ENCODE results near the gene ADARB1. TPM values are rescaled to one million over a fixed set of nuclear protein-coding genes. Genes with fewer than 3 reads are reported as not detected.
A peak's percentile ranks its signal among the peaks of the same experiment; 100 is the strongest.

ADARB1 gene
- total and polyA plus RNA-seq, 2 donors (not counting 1 experiment from before 2014, with no cell fraction given) = 17.1 to 33.3 TPM

GRCh38 chr21:45131537-45131999 is 57.2 kb downstream of the ADARB1 start:
- no peak overlapping the region for H3K4me3 Mint-ChIP-seq
- no peaks in the 10 kb centered on the region for H3K9me3 Mint-ChIP-seq (ENCODE audit: insufficient read depth)
- no peak overlapping the region for H3K27ac ChIP-seq (ENCODE audit: low read length in 2 of 2)
- H3K4me2 ChIP-seq (replicated peaks; ENCODE audit: low read depth, low read length, poor library complexity, severe bottlenecking) = no peak overlapping the region
- ChIA-PET CTCF (interaction anchor here (0.8 to 10.0 kb wide), 7 partner anchors 9 to 330 kb away, joined by 3 to 423 read pairs (median 4); partner anchors contain the start of gene UBE2G2), POLR2A (no interaction called here)
- no peak overlapping the region for H2AFZ ChIP-seq (ENCODE audit: insufficient read depth, low read depth, low read length, poor library complexity, severe bottlenecking)
- no peak overlapping the region for H3K9ac ChIP-seq (ENCODE audit: low read length)
- H3K27me3 ChIP-seq (replicated peaks in 1 of 4; ENCODE audit: control extremely low read depth in 1 of 4, control insufficient read depth in 3 of 4, insufficient read depth in 4 of 4, low read length in 3 of 4) = no peaks in the 10 kb centered on the region
- H3K79me2 ChIP-seq (ENCODE audit: control insufficient read depth, insufficient read depth, low read length) = peaks cover 77% of the 10 kb centered on the region
- TF ChIP-seq CTCF (IDR thresholded peaks at IDR 0.05) (no peak), EZH2 (IDR thresholded peaks at IDR 0.05; ENCODE audit: borderline replicate concordance, insufficient read depth, low read depth, low read length, poor library complexity, severe bottlenecking) (no peak)
- H3K4me1 ChIP-seq (ENCODE audit: control insufficient read depth in 2 of 2, insufficient read depth in 2 of 2, low read length in 2 of 2) = peaks cover 43 to 44% of the 10 kb centered on the region in 2 donors
- no peak for DNase-seq
- peaks cover 22% of the 10 kb centered on the region for H4K20me1 ChIP-seq (ENCODE audit: control insufficient read depth, insufficient read depth, low read length, poor library complexity, severe bottlenecking)
- no peak overlapping the region for H3K27ac Mint-ChIP-seq
- no peaks in the 10 kb centered on the region for H3K27me3 Mint-ChIP-seq
- 82% methylated on average over 14 of the region's 17 CpGs for WGBS (ENCODE audit: insufficient coverage)
- H3K9me3 ChIP-seq (ENCODE audit: control extremely low read depth in 1 of 3, control insufficient read depth in 2 of 3, insufficient read depth in 1 of 3, low read length in 2 of 3) = no peaks in the 10 kb centered on the region
- peaks cover 0 to 22% of the 10 kb centered on the region in 2 experiments for H3K36me3 ChIP-seq (replicated peaks in 1 of 2; ENCODE audit: control extremely low read depth in 1 of 2, control insufficient read depth in 1 of 2, extremely low read depth in 1 of 2, insufficient read depth in 2 of 2, low read length in 1 of 2)
- H3K4me1 Mint-ChIP-seq = peaks cover 49% of the 10 kb centered on the region
- ATAC-seq (ENCODE audit: low read depth) = no peak
- H3K4me3 ChIP-seq (ENCODE audit: control extremely low read depth in 1 of 5, extremely low read depth in 1 of 5, insufficient read depth in 1 of 5, low read depth in 2 of 5, low read length in 4 of 5) = no peak overlapping the region
- intact Hi-C loops (cut with micrococcal nuclease) = no loop called here

- Histone ChIP-seq H2AFZ (ENCODE audit: insufficient read depth, low read depth, low read length, poor library complexity, severe bottlenecking) (no peak overlapping the region), H3K4me1 (ENCODE audit: control insufficient read depth in 2 of 2, insufficient read depth in 2 of 2, low read length in 2 of 2) (peaks cover 29 to 30% of the 10 kb centered on the region in 2 donors), H3K9ac (ENCODE audit: low read length) (no peak overlapping the region), H3K36me3 (replicated peaks in 1 of 2; ENCODE audit: control extremely low read depth in 1 of 2, control insufficient read depth in 1 of 2, extremely low read depth in 1 of 2, insufficient read depth in 2 of 2, low read length in 1 of 2) (peaks cover 0 to 22% of the 10 kb centered on the region in 2 experiments), H3K79me2 (ENCODE audit: control insufficient read depth, insufficient read depth, low read length) (peaks cover 74% of the 10 kb centered on the region), H3K9me3 (ENCODE audit: control extremely low read depth in 1 of 3, control insufficient read depth in 2 of 3, insufficient read depth in 1 of 3, low read length in 2 of 3) (no peaks in the 10 kb centered on the region), H3K4me2 (replicated peaks; ENCODE audit: low read depth, low read length, poor library complexity, severe bottlenecking) (no peak overlapping the region), H4K20me1 (ENCODE audit: control insufficient read depth, insufficient read depth, low read length, poor library complexity, severe bottlenecking) (peaks cover 31% of the 10 kb centered on the region), H3K4me3 (ENCODE audit: control extremely low read depth in 1 of 5, extremely low read depth in 1 of 5, insufficient read depth in 1 of 5, low read depth in 2 of 5, low read length in 4 of 5) (no peak overlapping the region), H3K27ac (ENCODE audit: low read length in 2 of 2) (no peak overlapping the region), H3K27me3 (replicated peaks in 1 of 4; ENCODE audit: control extremely low read depth in 1 of 4, control insufficient read depth in 3 of 4, insufficient read depth in 4 of 4, low read length in 3 of 4) (no peaks in the 10 kb centered on the region)
- no peak for DNase-seq
- no peak for ATAC-seq (ENCODE audit: low read depth)
- no peak overlapping the region for H3K4me3 Mint-ChIP-seq
- WGBS (ENCODE audit: insufficient coverage) = 45% methylated on average over 9 of the region's 13 CpGs
- H3K4me1 Mint-ChIP-seq = peaks cover 43% of the 10 kb centered on the region
- no peaks in the 10 kb centered on the region for H3K27me3 Mint-ChIP-seq
- peak overlapping the region; percentile 37 for H3K27ac Mint-ChIP-seq
- intact Hi-C loops (cut with micrococcal nuclease) = no loop called here
- CTCF ChIA-PET = interaction anchor here (1.7 to 10.0 kb wide), 3 partner anchors 9 to 184 kb away, joined by 3 to 423 read pairs (median 235); no protein-coding TSS in a partner anchor
- TF ChIP-seq CTCF (IDR thresholded peaks at IDR 0.05) = no peak
- no peak for TF ChIP-seq EZH2 (IDR thresholded peaks at IDR 0.05; ENCODE audit: borderline replicate concordance, insufficient read depth, low read depth, low read length, poor library complexity, severe bottlenecking)
- no peaks in the 10 kb centered on the region for H3K9me3 Mint-ChIP-seq (ENCODE audit: insufficient read depth)
- POLR2A ChIA-PET = no interaction called here
Observed at GRCh38 chr21:45132841-45133573, 58.6 kb downstream of the ADARB1 start.

All from B cell (primary cell).